Small intestine (tissue), 7 donors: ENCODE measurements around the gene INSR. TPM values are rescaled to one million over a fixed set of nuclear protein-coding genes. Genes with fewer than 3 reads are reported as not detected.

Experiments used
- DNase-seq, 2 donors: peaks; one replicate each; pipeline versions ENCODE4 v3.0.0 to v3.0.0-alpha.2; 2013
- FAIRE-seq: peaks from 2 replicates; lab custom pipeline; 2012; peaks lifted over from hg19 to GRCh38; lab: Jason Lieb, UNC
- H3K27ac ChIP-seq, 3 donors: one replicate each; pipeline ENCODE4 v1.5.1; 2013; ENCODE audit warnings: low read length in 2 of 3, mild to moderate bottlenecking in 2 of 3, control low read depth in 1 of 3, inconsistent platforms in 1 of 3, low read depth in 1 of 3, moderate library complexity in 1 of 3
- H3K27me3 ChIP-seq, 3 donors: one replicate each; pipeline ENCODE4 v1.6.1; 2013; ENCODE audit warnings: low read length in 3 of 3, inconsistent platforms in 1 of 3; ENCODE audit not compliant: control insufficient read depth in 3 of 3, insufficient read depth in 3 of 3
- H3K36me3 ChIP-seq, 3 donors: one replicate each; pipeline ENCODE4 v1.6.1; 2013; ENCODE audit warnings: low read length in 3 of 3, inconsistent platforms in 1 of 3, low read depth in 1 of 3, mild to moderate bottlenecking in 1 of 3, moderate library complexity in 1 of 3; ENCODE audit not compliant: control insufficient read depth in 3 of 3, insufficient read depth in 2 of 3
- H3K4me1 ChIP-seq, 3 donors: one replicate each; pipeline ENCODE4 v1.6.1; 2013; ENCODE audit warnings: low read length in 2 of 3, inconsistent platforms in 1 of 3, low read depth in 1 of 3, mild to moderate bottlenecking in 1 of 3, moderate library complexity in 1 of 3; ENCODE audit not compliant: control insufficient read depth in 3 of 3, insufficient read depth in 2 of 3
- H3K4me3 ChIP-seq, 3 donors: one replicate each; pipeline ENCODE4 v1.5.1; 2013; ENCODE audit warnings: low read length in 3 of 3, control low read depth in 1 of 3, inconsistent platforms in 1 of 3, low read depth in 1 of 3, mild to moderate bottlenecking in 1 of 3, moderate library complexity in 1 of 3
- H3K9me3 ChIP-seq, 2 donors: one replicate each; pipeline ENCODE4 v1.6.1; 2013; ENCODE audit warnings: low read depth in 1 of 2, low read length in 1 of 2; ENCODE audit not compliant: control insufficient read depth in 2 of 2, insufficient read depth in 1 of 2
- WGBS, 3 donors: extraction: QIAGEN DNeasy Blood & Tissue Kit; methylation state at CpG; one replicate each; pipeline ENCODE4 v1.1.7; 2013; 5-methylcytosine and 5-hydroxymethylcytosine counted together
- polyA plus RNA-seq, 4 donors: library from polyadenylated mRNA; stranded (reverse) in 3 of 4; unstranded in 1 of 4; fragments of 200-250 nt in 3 of 4; fragments of 120-200 nt in 1 of 4; gene quantifications; one replicate each; pipeline versions ENCODE4 v1.2.1 to v1.2.3, GENCODE V29; 2013
- donor health status: healthy with polysubstance abuse.
- donor health status: control.
- donor health status: control.
- donor health status: Bipolar disorder and iron deficiency.
- donor health status: healthy.

INSR gene
- polyA plus RNA-seq, 4 donors: 10.6 to 34.4 (median 16.0) TPM

GRCh38 chr19:7142771-7143170 lies 151.4 kb downstream of the INSR start:
- Histone ChIP-seq H3K4me3 (no peak overlapping the region), H3K27ac (no peak overlapping the region), H3K27me3 (no peaks in the 10 kb centered on the region), H3K4me1 (no peaks in the 10 kb centered on the region), H3K9me3 (peaks cover 0 to 12% of the 10 kb centered on the region in 2 donors), H3K36me3 (peaks cover 3 to 36% (median 11%) of the 10 kb centered on the region in 3 donors)
- FAIRE-seq: no peak
- DNase-seq: no peak
- 93 to 98% (median 97%) methylated on average over 22 of the region's 22 CpGs for WGBS, 3 donors

GRCh38 chr19:7140137-7140536 lies 154.1 kb downstream of the INSR start:
- DNase-seq: no peak
- peaks cover 0 to 8% of the 10 kb centered on the region in 2 donors for H3K9me3 ChIP-seq
- no peak overlapping the region for H3K4me3 ChIP-seq
- no peaks in the 10 kb centered on the region for H3K27me3 ChIP-seq
- peaks cover 4 to 54% (median 11%) of the 10 kb centered on the region in 3 donors for H3K36me3 ChIP-seq
- H3K27ac ChIP-seq: no peak overlapping the region
- no peak for FAIRE-seq
- 83 to 90% (median 88%) methylated on average over 2 of the region's 2 CpGs for WGBS, 3 donors
- peaks cover 0 to 9% (median 0%) of the 10 kb centered on the region in 3 donors for H3K4me1 ChIP-seq

- peaks cover 4 to 54% (median 11%) of the 10 kb centered on the region in 3 donors for H3K36me3 ChIP-seq
- peaks cover 0 to 9% (median 0%) of the 10 kb centered on the region in 3 donors for H3K4me1 ChIP-seq
- H3K4me3 ChIP-seq: no peak overlapping the region
- no peak for FAIRE-seq
- H3K9me3 ChIP-seq: peaks cover 0 to 8% of the 10 kb centered on the region in 2 donors
- no peaks in the 10 kb centered on the region for H3K27me3 ChIP-seq
- H3K27ac ChIP-seq: no peak overlapping the region
- 95 to 100% (median 100%) methylated on average over 1 of the region's 1 CpG for WGBS, 3 donors
- no peak for DNase-seq
Measured at GRCh38 chr19:7139095-7139494, 155.1 kb downstream of the INSR start.

GRCh38 chr19:7138402-7138801 lies 155.8 kb downstream of the INSR start:
- FAIRE-seq: no peak

GRCh38 chr19:7137120-7137519 lies 157.1 kb downstream of the INSR start:
- peaks cover 0 to 8% of the 10 kb centered on the region in 2 donors for H3K9me3 ChIP-seq
- peaks cover 4 to 56% (median 9%) of the 10 kb centered on the region in 3 donors for H3K36me3 ChIP-seq
- no peak for FAIRE-seq
- H3K4me1 ChIP-seq: peaks cover 0 to 9% (median 0%) of the 10 kb centered on the region in 3 donors
- H3K27ac ChIP-seq: no peak overlapping the region
- H3K4me3 ChIP-seq: no peak overlapping the region
- DNase-seq: no peak
- WGBS, 3 donors: 54 to 70% (median 58%) methylated on average over 2 of the region's 2 CpGs
- no peaks in the 10 kb centered on the region for H3K27me3 ChIP-seq

More at GRCh38 chr19:7138402-7138801, 155.8 kb downstream of the INSR start:
- H3K27ac ChIP-seq: no peak overlapping the region
- H3K4me3 ChIP-seq: no peak overlapping the region
- no peak for DNase-seq
- H3K9me3 ChIP-seq: peaks cover 0 to 8% of the 10 kb centered on the region in 2 donors
- H3K27me3 ChIP-seq: no peaks in the 10 kb centered on the region
- peaks cover 0 to 9% (median 0%) of the 10 kb centered on the region in 3 donors for H3K4me1 ChIP-seq
- H3K36me3 ChIP-seq: peaks cover 4 to 59% (median 11%) of the 10 kb centered on the region in 3 donors
- WGBS, 3 donors: 85 to 96% (median 95%) methylated on average over 1 of the region's 1 CpG

GRCh38 chr19:7132054-7132453 lies 162.2 kb downstream of the INSR start:
- WGBS, 3 donors: 97 to 98% (median 97%) methylated on average over 16 of the region's 16 CpGs
- DNase-seq (no peak), FAIRE-seq (no peak)
- H3K9me3 ChIP-seq: peaks cover 0 to 6% of the 10 kb centered on the region in 2 donors
- peaks cover 0 to 9% (median 0%) of the 10 kb centered on the region in 3 donors for H3K4me1 ChIP-seq
- no peak overlapping the region for H3K4me3 ChIP-seq
- no peaks in the 10 kb centered on the region for H3K27me3 ChIP-seq
- H3K36me3 ChIP-seq: peaks cover 4 to 65% (median 9%) of the 10 kb centered on the region in 3 donors
- H3K27ac ChIP-seq: no peak overlapping the region

- 95 to 100% (median 96%) methylated on average over 1 of the region's 1 CpG for WGBS, 3 donors
- no peak for DNase-seq
- H3K4me3 ChIP-seq: no peak overlapping the region
- peaks cover 0 to 23% of the 10 kb centered on the region in 2 donors for H3K9me3 ChIP-seq
- H3K27me3 ChIP-seq: no peaks in the 10 kb centered on the region
- H3K27ac ChIP-seq: no peak overlapping the region
- H3K36me3 ChIP-seq: peaks cover 10 to 68% (median 20%) of the 10 kb centered on the region in 3 donors
- H3K4me1 ChIP-seq: no peaks in the 10 kb centered on the region
- no peak for FAIRE-seq
Measured at GRCh38 chr19:7130043-7130442, 164.2 kb downstream of the INSR start.

- WGBS, 3 donors: 92 to 100% (median 94%) methylated on average over 3 of the region's 3 CpGs
- Histone ChIP-seq H3K27me3 (no peaks in the 10 kb centered on the region), H3K36me3 (peaks cover 13 to 75% (median 19%) of the 10 kb centered on the region in 3 donors), H3K27ac (no peak overlapping the region), H3K4me1 (no peaks in the 10 kb centered on the region), H3K4me3 (no peak overlapping the region), H3K9me3 (peaks cover 0 to 24% of the 10 kb centered on the region in 2 donors)
- DNase-seq (no peak), FAIRE-seq (no peak)
Measured at GRCh38 chr19:7126132-7126531, 168.1 kb downstream of the INSR start.

- FAIRE-seq (no peak), DNase-seq (no peak)
- Histone ChIP-seq H3K27ac (no peak overlapping the region), H3K36me3 (peaks cover 10 to 76% (median 17%) of the 10 kb centered on the region in 3 donors), H3K4me1 (no peaks in the 10 kb centered on the region), H3K27me3 (no peaks in the 10 kb centered on the region), H3K4me3 (no peak overlapping the region), H3K9me3 (peaks cover 0 to 22% of the 10 kb centered on the region in 2 donors)
- WGBS, 3 donors: 96 to 98% (median 96%) methylated on average over 15 to 16 of the region's 16 CpGs
Measured at GRCh38 chr19:7125221-7125620, 169.0 kb downstream of the INSR start.
